Measurements from ENCODE around the gene NUDT17. TPM values are rescaled to one million over a fixed set of nuclear protein-coding genes. Genes with fewer than 3 reads are reported as not detected.

NUDT17 gene
- total RNA-seq, 6 donors from 2014 or later = 2.1 to 11.0 (median 4.8) TPM

DNA sequence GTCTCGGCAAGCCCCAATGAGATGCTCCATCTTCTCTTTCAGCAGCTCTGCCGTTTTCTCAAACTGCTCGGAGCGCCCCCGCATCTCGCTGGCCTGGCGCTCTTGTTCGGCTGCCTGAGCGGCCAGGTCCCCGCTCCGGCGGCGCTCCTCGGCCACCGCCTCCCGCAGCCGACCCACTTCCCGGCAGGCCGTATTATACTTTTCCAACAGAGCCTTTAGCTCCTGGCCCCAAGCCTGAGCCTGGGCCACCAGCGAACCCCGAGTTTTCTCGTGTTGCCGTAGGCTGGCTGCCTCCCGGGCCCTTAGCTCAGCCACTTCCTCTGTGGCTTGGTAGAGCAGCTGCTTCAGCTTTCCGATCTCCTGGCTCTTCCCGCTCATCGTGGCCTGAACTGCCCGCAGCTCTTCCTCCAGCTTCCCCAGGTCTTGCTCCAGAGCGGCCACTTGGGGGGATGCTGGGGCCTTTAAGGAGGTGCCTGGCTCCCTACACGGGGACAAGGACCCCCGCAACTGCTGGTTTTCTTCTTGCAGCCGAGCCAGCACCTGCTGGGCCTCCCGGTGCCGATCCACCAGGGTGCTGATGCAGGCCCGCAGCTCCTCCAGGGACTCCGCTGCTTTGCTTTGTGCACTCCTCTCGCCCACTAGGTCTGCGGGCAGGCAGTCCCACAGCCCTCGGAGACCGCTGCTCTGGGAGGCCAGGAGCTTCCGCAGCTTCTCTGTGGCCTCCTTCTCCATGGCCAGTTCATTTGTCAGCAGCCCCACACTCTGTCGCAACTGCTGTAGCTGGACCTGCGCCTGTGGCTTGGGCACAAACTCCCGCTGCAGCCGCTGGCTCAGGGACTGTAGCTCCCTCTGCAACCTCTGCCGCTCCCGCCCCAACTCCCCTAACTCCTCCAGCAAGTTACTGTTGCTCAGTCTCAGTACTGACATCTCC is 26.8 kb downstream of the NUDT17 start:
- DNase-seq (peak; percentile 45 to 86), ATAC-seq (ENCODE audit: low FRiP score in 2 of 2) (peak; percentile 64 to 84)
- Histone ChIP-seq H3K4me1 (peaks cover 0 to 9% (median 5%) of the 10 kb centered on the region in 4 donors), H3K36me3 (no peaks in the 10 kb centered on the region), H3K27me3 (no peaks in the 10 kb centered on the region), H3K9me3 (no peaks in the 10 kb centered on the region), H3K4me3 (peak overlapping the region; percentile 4 to 48 (median 36)), H3K27ac (peak overlapping the region; percentile 41 to 80 (median 66))
- TF ChIP-seq, protein P1, sequence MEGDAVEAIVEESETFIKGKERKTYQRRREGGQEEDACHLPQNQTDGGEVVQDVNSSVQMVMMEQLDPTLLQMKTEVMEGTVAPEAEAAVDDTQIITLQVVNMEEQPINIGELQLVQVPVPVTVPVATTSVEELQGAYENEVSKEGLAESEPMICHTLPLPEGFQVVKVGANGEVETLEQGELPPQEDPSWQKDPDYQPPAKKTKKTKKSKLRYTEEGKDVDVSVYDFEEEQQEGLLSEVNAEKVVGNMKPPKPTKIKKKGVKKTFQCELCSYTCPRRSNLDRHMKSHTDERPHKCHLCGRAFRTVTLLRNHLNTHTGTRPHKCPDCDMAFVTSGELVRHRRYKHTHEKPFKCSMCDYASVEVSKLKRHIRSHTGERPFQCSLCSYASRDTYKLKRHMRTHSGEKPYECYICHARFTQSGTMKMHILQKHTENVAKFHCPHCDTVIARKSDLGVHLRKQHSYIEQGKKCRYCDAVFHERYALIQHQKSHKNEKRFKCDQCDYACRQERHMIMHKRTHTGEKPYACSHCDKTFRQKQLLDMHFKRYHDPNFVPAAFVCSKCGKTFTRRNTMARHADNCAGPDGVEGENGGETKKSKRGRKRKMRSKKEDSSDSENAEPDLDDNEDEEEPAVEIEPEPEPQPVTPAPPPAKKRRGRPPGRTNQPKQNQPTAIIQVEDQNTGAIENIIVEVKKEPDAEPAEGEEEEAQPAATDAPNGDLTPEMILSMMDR (IDR thresholded peaks at IDR 0.05) = no peak
- TF ChIP-seq POLR2A (IDR thresholded peaks at IDR 0.05) = peak in 1 of 4 donors; percentile 9
- WGBS, 2 donors = 37 to 39% methylated on average over 30 to 47 of the region's 47 CpGs

DNA sequence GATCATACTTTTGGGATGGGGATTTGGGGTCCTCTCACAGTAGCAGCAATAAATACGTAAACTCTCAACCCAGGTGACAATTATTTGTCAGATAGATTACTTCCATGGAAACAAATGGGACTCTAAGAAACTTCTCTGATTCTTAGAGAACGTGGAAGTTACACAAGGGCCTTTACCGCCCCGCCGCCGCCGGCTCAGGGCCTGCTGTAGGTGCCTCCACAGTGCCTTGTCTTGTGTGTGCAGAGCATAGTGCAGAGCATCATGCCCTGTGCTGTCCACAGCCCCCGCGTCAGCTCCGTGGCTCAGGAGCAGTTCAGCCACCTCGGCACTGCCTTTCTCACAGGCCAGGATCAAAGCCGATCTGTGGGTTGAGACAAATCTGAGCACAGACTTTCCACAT is 29.2 kb downstream of the NUDT17 start:
- no peak for ATAC-seq (ENCODE audit: low FRiP score in 2 of 2)
- Histone ChIP-seq H3K4me3 (no peak overlapping the region), H3K27me3 (no peaks in the 10 kb centered on the region), H3K4me1 (peaks cover 0 to 9% (median 5%) of the 10 kb centered on the region in 4 donors), H3K9me3 (no peaks in the 10 kb centered on the region), H3K36me3 (no peaks in the 10 kb centered on the region), H3K27ac (no peak overlapping the region)
- 84 to 100% methylated on average over 4 to 11 of the region's 12 CpGs for WGBS, 2 donors
- TF ChIP-seq EP300 (IDR thresholded peaks at IDR 0.05) (no peak), POLR2A (IDR thresholded peaks at IDR 0.05) (no peak), POLR2AphosphoS5 (IDR thresholded peaks at IDR 0.05) (no peak)
- TF ChIP-seq, protein P1 (IDR thresholded peaks at IDR 0.05) = no peak
- DNase-seq = peak in 1 of 2 donors; percentile 82

DNA sequence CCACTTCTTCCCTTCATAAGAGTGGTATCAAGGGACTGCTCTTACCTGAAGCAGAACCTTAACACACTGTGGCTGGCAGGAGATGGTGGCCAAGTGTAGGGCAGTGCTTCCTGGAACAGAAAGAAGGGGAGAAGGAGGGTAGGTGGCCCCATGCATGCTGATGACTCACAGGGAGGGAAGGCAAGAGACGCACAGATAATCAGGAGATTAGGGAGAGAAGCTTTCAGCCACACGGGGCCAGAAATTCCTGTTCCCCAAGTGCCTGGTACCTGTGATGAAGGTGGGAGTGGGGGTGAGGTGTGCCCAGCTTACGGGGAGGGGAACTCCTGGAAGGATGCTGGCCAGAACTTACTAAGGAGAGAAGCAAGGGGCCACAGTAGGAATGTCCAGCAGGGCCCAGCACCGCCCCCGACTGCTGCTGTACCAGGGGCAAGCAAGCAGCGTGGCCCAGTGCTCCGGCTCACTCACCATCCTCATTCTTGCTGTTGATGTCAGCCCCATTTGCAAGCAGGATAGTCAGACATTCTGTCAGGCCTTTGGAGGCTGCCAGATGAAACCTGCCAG is 32.6 kb downstream of the NUDT17 start:
- peak in 1 of 2 donors; percentile 35 for DNase-seq
- Histone ChIP-seq H3K4me1 (peaks cover 0 to 1% (median 0%) of the 10 kb centered on the region in 4 donors), H3K9me3 (no peaks in the 10 kb centered on the region), H3K36me3 (no peaks in the 10 kb centered on the region), H3K27ac (no peak overlapping the region), H3K27me3 (no peaks in the 10 kb centered on the region), H3K4me3 (no peak overlapping the region)
- TF ChIP-seq EP300 (IDR thresholded peaks at IDR 0.05) (no peak), POLR2AphosphoS5 (IDR thresholded peaks at IDR 0.05) (no peak), POLR2A (IDR thresholded peaks at IDR 0.05) (no peak)
- TF ChIP-seq, protein P1 (IDR thresholded peaks at IDR 0.05) = no peak
- ATAC-seq (ENCODE audit: low FRiP score in 2 of 2) = no peak
- WGBS, 2 donors = 68 to 82% methylated on average over 3 to 7 of the region's 7 CpGs

DNA sequence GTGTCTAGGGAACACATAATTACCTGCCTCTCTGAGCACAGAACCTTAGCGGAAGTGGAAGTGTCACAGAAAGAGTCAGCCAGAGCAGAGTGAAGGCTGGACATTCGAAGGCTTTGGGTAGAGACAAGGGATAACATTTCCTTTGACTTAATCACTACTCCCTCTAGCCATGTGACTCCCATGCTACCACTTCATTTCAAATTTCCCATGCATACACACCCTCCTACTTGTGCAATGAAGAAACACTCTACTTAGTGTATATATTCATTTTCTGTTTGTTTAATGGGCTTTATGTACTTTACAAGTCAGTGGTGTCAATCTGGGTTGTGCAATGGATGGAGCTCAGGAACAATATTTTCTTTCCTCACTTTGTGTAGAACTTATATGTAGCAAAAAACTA is 33.3 kb downstream of the NUDT17 start:
- Histone ChIP-seq H3K27me3 (no peaks in the 10 kb centered on the region), H3K36me3 (no peaks in the 10 kb centered on the region), H3K9me3 (no peaks in the 10 kb centered on the region), H3K4me3 (no peak overlapping the region), H3K27ac (no peak overlapping the region), H3K4me1 (no peaks in the 10 kb centered on the region)
- TF ChIP-seq EP300 (IDR thresholded peaks at IDR 0.05) (no peak), POLR2AphosphoS5 (IDR thresholded peaks at IDR 0.05) (no peak), POLR2A (IDR thresholded peaks at IDR 0.05) (no peak)
- TF ChIP-seq, protein P1 (IDR thresholded peaks at IDR 0.05) = no peak
- ATAC-seq (ENCODE audit: low FRiP score in 2 of 2) (no peak), DNase-seq (no peak)
- WGBS, 2 donors = 71 to 80% methylated on average over 2 of the region's 2 CpGs

Data from upper lobe of left lung (tissue), 6 donors.